Measurements from ENCODE around the gene MLLT6. TPM values are rescaled to one million over a fixed set of nuclear protein-coding genes. Genes with fewer than 3 reads are reported as not detected.

MLLT6 gene
- total and polyA plus RNA-seq, 2 of the 13 experiments (the other 11 are each of a cell fraction or from before 2014, with no cell fraction given) = 50.7 to 69.5 TPM

GRCh38 chr17:38752308-38753070 is 47.4 kb downstream of the MLLT6 start, which contains the start of gene PSMB3 (continued):
- TF ChIP-seq ZBTB40 (IDR thresholded peaks at IDR 0.05) = no peak
- TF ChIP-seq ZBTB40 (CRISPR knock-in tag; IDR thresholded peaks at IDR 0.05) = peak; percentile 74
- no peak for TF ChIP-seq ZNF841 (CRISPR knock-in tag; IDR thresholded peaks at IDR 0.05; ENCODE audit: borderline replicate concordance)
- TF ChIP-seq NFIB (CRISPR knock-in tag; IDR thresholded peaks at IDR 0.05; ENCODE audit: borderline replicate concordance) = no peak
- TF ChIP-seq ZNF263 (CRISPR knock-in tag; IDR thresholded peaks at IDR 0.05) = no peak; the same call in 1 of the 2 replicates
- TF ChIP-seq ZNF563 (CRISPR knock-in tag; IDR thresholded peaks at IDR 0.05) = peak; percentile 85
- TF ChIP-seq ZFP82 (CRISPR knock-in tag; IDR thresholded peaks at IDR 0.05; ENCODE audit: borderline replicate concordance) = no peak
- TF ChIP-seq ZNF430 (CRISPR knock-in tag; IDR thresholded peaks at IDR 0.05) = no peak
- TF ChIP-seq ZNF33A (CRISPR knock-in tag; IDR thresholded peaks at IDR 0.05; ENCODE audit: borderline replicate concordance) = no peak
- TF ChIP-seq EEA1 (CRISPR knock-in tag; IDR thresholded peaks at IDR 0.05; ENCODE audit: borderline replicate concordance) = no peak
- TF ChIP-seq MATR3 (CRISPR knock-in tag; IDR thresholded peaks at IDR 0.05) = no peak
- TF ChIP-seq MIER2 (CRISPR knock-in tag; IDR thresholded peaks at IDR 0.05) = peak; percentile 42; the same call in 1 of the 2 replicates
- peak; percentile 99 for TF ChIP-seq ELF1 (CRISPR knock-in tag; IDR thresholded peaks at IDR 0.05)
- peak; percentile 93 for TF ChIP-seq ZNF580 (CRISPR knock-in tag; IDR thresholded peaks at IDR 0.05; ENCODE audit: borderline replicate concordance, low read depth)
- peak; percentile 72 for TF ChIP-seq ZNF142 (CRISPR knock-in tag; IDR thresholded peaks at IDR 0.05)

Data from HepG2 (cell line).